ENCODE measurements around the gene PRKCZ. TPM values are rescaled to one million over a fixed set of nuclear protein-coding genes. Genes with fewer than 3 reads are reported as not detected.
A peak's percentile ranks its signal among the peaks of the same experiment; 100 is the strongest.

The PRKCZ gene
- total RNA-seq, 6 experiments from 2014 or later: 0.55 to 1.4 (median 0.95) TPM

DNA sequence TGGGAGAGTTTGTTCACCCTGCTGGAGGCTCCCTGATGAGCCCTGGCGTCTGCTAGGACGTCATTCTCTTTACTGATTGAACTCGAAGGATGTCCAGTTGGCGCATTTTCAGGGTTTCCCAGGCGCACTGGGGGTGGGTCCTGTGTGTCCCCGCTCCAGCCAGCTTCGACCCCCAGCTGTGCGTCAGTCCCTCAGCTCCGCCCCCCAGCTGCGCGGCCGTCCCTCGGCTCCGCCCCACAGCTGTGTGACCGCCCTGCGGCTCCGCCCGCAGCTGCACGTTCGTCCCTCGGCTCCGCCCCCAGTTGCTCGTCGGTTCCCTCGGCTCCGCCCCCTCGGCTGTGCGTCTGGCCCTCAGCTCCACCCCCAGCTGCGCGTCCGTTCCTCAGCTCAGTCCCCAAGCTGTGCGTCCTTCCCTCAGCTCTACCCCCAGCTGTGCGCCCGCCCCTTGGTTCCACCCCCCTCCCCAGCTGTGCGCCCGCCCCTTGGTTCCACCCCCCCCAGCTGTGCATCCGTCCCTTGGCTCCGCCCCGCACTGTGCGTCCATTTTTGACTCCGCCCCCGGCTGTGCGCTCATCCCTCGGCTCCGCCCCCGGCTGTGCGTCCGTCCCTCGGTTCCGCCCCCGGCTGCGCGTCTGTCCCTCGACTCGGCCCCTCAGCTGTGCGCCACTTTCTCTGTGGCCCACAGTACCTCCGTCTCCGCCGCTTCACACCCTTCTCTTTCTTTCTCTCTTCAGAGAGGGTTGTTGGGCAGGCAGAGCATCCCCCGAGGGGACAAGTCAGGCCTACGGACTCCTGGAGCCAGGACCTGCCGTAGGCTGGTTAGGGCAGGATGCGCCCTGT, 83.0 kb downstream of the PRKCZ start:
- H3K4me3 Mint-ChIP-seq: peak overlapping the region; percentile 89
- H3K27ac Mint-ChIP-seq: peak overlapping the region; percentile 100
- H3K9me3 Mint-ChIP-seq: no peaks in the 10 kb centered on the region
- no peaks in the 10 kb centered on the region for H3K36me3 Mint-ChIP-seq (ENCODE audit: low read depth)
- DNase-seq: peak; percentile 97
- peaks cover 5% of the 10 kb centered on the region for H3K27me3 Mint-ChIP-seq (ENCODE audit: insufficient read depth)
- TF ChIP-seq, protein P1, sequence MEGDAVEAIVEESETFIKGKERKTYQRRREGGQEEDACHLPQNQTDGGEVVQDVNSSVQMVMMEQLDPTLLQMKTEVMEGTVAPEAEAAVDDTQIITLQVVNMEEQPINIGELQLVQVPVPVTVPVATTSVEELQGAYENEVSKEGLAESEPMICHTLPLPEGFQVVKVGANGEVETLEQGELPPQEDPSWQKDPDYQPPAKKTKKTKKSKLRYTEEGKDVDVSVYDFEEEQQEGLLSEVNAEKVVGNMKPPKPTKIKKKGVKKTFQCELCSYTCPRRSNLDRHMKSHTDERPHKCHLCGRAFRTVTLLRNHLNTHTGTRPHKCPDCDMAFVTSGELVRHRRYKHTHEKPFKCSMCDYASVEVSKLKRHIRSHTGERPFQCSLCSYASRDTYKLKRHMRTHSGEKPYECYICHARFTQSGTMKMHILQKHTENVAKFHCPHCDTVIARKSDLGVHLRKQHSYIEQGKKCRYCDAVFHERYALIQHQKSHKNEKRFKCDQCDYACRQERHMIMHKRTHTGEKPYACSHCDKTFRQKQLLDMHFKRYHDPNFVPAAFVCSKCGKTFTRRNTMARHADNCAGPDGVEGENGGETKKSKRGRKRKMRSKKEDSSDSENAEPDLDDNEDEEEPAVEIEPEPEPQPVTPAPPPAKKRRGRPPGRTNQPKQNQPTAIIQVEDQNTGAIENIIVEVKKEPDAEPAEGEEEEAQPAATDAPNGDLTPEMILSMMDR (IDR thresholded peaks at IDR 0.05): no peak
- peaks cover 33% of the 10 kb centered on the region for H3K4me1 Mint-ChIP-seq (ENCODE audit: low read depth)

DNA sequence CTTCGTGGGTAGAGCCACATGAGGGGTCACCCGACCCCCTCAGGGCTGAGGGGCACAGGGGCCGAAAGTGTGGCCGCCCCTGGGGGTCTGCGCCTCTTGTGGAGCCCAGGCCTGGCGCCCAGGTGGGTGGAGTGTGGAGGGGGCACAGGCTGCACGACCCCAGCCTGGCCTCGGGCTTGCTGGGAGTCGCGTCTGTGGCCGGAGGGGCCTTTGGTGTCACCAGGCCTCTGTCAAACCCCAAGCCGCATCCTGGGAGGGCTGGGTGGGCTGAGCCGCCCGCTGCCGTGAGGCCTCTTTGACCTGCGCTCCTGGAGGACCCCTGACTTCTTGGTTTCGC, 83.6 kb downstream of the PRKCZ start:
- no peak for DNase-seq
- H3K36me3 Mint-ChIP-seq (ENCODE audit: low read depth): no peaks in the 10 kb centered on the region
- peaks cover 33% of the 10 kb centered on the region for H3K4me1 Mint-ChIP-seq (ENCODE audit: low read depth)
- TF ChIP-seq, protein P1 (IDR thresholded peaks at IDR 0.05): no peak
- no peak overlapping the region; the same call in 1 of the 2 replicates for H3K4me3 Mint-ChIP-seq
- peaks cover 7% of the 10 kb centered on the region for H3K27me3 Mint-ChIP-seq (ENCODE audit: insufficient read depth)
- peak overlapping the region; percentile 100 for H3K27ac Mint-ChIP-seq
- H3K9me3 Mint-ChIP-seq: no peaks in the 10 kb centered on the region

DNA sequence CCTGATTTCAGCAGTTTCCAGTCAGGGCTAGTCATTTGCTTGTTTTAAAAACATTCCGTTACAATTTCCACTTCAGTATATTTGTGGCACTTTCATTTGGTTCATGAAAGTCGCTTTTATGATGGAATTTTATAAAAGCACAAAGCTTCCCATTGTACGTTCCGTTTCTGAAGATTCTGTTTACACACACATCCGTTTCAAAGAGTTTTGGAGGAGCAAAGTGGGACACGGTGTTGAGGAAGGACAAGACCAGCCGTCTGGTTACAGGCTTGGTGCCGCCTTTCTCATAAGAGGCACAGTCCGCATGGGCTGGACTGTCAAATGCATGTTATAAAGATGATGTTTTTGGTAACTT, 84.0 kb downstream of the PRKCZ start:
- Mint-ChIP-seq H3K27ac (peak overlapping the region; percentile 51), H3K36me3 (ENCODE audit: low read depth) (no peaks in the 10 kb centered on the region), H3K9me3 (no peaks in the 10 kb centered on the region), H3K27me3 (ENCODE audit: insufficient read depth) (peaks cover 7% of the 10 kb centered on the region), H3K4me3 (no peak overlapping the region), H3K4me1 (ENCODE audit: low read depth) (peaks cover 33% of the 10 kb centered on the region)
- no peak for DNase-seq
- TF ChIP-seq, protein P1 (IDR thresholded peaks at IDR 0.05): no peak

DNA sequence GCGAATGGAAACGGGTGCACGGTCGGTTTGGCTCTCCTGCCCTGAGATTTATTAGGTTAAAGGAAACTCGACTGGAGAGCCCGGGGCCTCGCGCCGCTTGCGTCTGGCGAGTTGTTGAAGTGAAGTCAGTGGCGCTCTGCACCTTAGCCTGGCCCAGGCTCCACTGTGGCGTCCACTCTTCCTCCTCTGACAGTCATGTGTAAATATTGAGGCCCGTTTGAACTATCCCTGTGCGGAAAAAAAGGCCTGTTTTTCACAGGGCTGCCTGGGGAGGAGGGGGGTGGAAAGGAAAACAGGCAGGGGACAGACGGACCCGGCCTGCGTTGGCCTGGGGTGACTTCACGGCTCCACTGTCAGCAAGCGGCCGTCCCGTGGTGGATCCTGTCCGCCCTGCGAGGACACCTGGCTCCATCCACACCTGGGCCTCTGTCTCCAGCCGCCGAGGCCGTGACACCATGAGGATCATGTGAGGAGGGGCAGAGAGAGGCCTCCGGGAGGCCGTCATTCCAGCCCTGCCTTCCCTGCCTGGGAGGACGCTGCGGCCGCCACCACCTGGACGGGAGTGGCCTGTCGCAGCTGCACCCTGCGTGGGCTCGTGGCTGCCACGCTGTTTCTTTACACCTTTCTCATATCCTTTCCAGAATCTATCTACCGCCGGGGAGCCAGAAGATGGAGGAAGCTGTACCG, 84.6 kb downstream of the PRKCZ start:
- Mint-ChIP-seq H3K4me3 (0 out of 2 replicates have a peak overlapping the region, but pooled peaks have one; percentile 59), H3K4me1 (ENCODE audit: low read depth) (peaks cover 36% of the 10 kb centered on the region), H3K9me3 (no peaks in the 10 kb centered on the region), H3K36me3 (ENCODE audit: low read depth) (no peaks in the 10 kb centered on the region), H3K27ac (peak overlapping the region; percentile 98), H3K27me3 (ENCODE audit: insufficient read depth) (peaks cover 7% of the 10 kb centered on the region)
- TF ChIP-seq, protein P1 (IDR thresholded peaks at IDR 0.05): no peak
- DNase-seq: no peak

DNA sequence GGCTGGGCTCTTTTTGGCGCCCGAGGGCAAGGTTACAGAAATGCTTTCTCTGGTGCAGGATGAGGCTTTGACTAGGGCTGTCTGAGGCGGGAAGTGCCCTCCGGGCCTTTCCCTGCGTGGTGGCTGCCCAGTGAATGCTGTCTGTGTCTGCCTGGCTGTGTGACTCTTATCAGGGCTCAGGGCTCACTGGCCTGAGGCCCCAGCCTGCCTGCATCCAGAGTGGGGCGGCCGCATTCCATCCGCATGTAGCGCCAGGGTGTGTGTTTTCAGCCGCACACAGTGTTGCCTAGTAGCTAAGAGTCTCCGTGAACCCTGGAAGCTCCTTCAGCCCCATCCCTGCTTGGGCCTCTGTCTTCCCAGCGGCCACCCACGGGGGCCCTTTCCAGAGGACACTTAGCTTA, 85.2 kb downstream of the PRKCZ start:
- Mint-ChIP-seq H3K27me3 (ENCODE audit: insufficient read depth) (peaks cover 7% of the 10 kb centered on the region), H3K36me3 (ENCODE audit: low read depth) (no peaks in the 10 kb centered on the region), H3K4me1 (ENCODE audit: low read depth) (peaks cover 42% of the 10 kb centered on the region), H3K27ac (peak overlapping the region; percentile 98), H3K9me3 (no peaks in the 10 kb centered on the region), H3K4me3 (peak overlapping the region; percentile 59; the same call in 1 of the 2 replicates)
- TF ChIP-seq, protein P1 (IDR thresholded peaks at IDR 0.05): no peak; the same call in 1 of the 2 replicates
- peak; percentile 97 for DNase-seq

Data from HFFc6 (cell line).